Dendritic cell treated with granulocyte-macrophage colony-stimulating factor and Interleukin-4, amounts not matched to agents 40 ng/mL and 50 ng/mL, for 4 days (primary cell): Measurements from ENCODE around the gene GPN2.

Source experiments
- H3K27ac Mint-ChIP-seq: one replicate; pipeline ENCODE4 v1.8.0; 2022; ENCODE audit warnings: mild to moderate bottlenecking, mixed read lengths
- H3K27me3 Mint-ChIP-seq: one replicate; pipeline ENCODE4 v1.8.0; 2022; ENCODE audit warnings: mild to moderate bottlenecking, mixed read lengths
- H3K36me3 Mint-ChIP-seq: one replicate; pipeline ENCODE4 v1.8.0; 2022; ENCODE audit warnings: low read depth, mixed read lengths
- H3K4me1 Mint-ChIP-seq: one replicate; pipeline ENCODE4 v1.8.0; 2022; ENCODE audit warnings: low read depth, mixed read lengths
- H3K4me3 Mint-ChIP-seq: one replicate; pipeline ENCODE4 v1.8.0; 2022; ENCODE audit warnings: mild to moderate bottlenecking, moderate library complexity, mixed read lengths
- H3K9me3 Mint-ChIP-seq: one replicate; pipeline ENCODE4 v1.8.0; 2022; ENCODE audit warnings: mixed read lengths
- intact Hi-C: fragments of 100-400 bp; cut with micrococcal nuclease; formaldehyde crosslinking; loops from one replicate; pipeline ENCODE4 v1.15.0; 2022

Gene GPN2

DNA sequence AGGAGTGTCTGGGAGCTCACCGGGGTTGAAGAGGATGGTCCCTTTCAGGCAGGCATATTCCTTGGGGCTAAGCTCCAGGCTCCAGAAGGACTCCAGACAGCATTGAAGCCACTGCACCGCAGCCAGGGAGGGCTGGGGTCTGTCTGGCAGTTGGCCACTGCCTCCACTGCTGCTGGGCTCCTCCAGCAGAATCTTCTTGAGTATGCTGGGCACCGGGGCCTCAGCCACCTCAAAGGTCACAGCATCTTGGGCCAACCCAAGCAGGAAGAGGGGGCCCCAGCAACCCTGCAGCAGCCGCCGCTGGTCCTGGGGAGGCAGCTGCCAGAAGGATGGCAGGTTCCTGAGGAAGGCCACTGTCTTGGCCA is 23.3 kb upstream of the GPN2 start:
- Mint-ChIP-seq H3K4me3 (no peak overlapping the region), H3K9me3 (no peaks in the 10 kb centered on the region)

GRCh38 chr1:26912147-26912490 is 22.0 kb upstream of the GPN2 start:
- Mint-ChIP-seq H3K27me3 (no peaks in the 10 kb centered on the region), H3K9me3 (no peaks in the 10 kb centered on the region), H3K4me3 (no peak overlapping the region), H3K27ac (no peak overlapping the region), H3K4me1 (no peaks in the 10 kb centered on the region), H3K36me3 (no peaks in the 10 kb centered on the region)
- intact Hi-C loops, result no loop called here

More for the DNA sequence above, 23.3 kb upstream of the GPN2 start:
- no peaks in the 10 kb centered on the region for H3K4me1 Mint-ChIP-seq
- no peak overlapping the region for H3K27ac Mint-ChIP-seq
- intact Hi-C loops, result no loop called here
- H3K27me3 Mint-ChIP-seq, result no peaks in the 10 kb centered on the region
- no peaks in the 10 kb centered on the region for H3K36me3 Mint-ChIP-seq

- H3K9me3 Mint-ChIP-seq, result no peaks in the 10 kb centered on the region
- H3K36me3 Mint-ChIP-seq, result no peaks in the 10 kb centered on the region
- H3K27me3 Mint-ChIP-seq, result peaks cover 2% of the 10 kb centered on the region
- H3K4me3 Mint-ChIP-seq, result no peak overlapping the region
- H3K27ac Mint-ChIP-seq, result no peak overlapping the region
- intact Hi-C loops, result no loop called here
- no peaks in the 10 kb centered on the region for H3K4me1 Mint-ChIP-seq
Measured at GRCh38 chr1:26911399-26912146, 21.5 kb upstream of the GPN2 start.

DNA sequence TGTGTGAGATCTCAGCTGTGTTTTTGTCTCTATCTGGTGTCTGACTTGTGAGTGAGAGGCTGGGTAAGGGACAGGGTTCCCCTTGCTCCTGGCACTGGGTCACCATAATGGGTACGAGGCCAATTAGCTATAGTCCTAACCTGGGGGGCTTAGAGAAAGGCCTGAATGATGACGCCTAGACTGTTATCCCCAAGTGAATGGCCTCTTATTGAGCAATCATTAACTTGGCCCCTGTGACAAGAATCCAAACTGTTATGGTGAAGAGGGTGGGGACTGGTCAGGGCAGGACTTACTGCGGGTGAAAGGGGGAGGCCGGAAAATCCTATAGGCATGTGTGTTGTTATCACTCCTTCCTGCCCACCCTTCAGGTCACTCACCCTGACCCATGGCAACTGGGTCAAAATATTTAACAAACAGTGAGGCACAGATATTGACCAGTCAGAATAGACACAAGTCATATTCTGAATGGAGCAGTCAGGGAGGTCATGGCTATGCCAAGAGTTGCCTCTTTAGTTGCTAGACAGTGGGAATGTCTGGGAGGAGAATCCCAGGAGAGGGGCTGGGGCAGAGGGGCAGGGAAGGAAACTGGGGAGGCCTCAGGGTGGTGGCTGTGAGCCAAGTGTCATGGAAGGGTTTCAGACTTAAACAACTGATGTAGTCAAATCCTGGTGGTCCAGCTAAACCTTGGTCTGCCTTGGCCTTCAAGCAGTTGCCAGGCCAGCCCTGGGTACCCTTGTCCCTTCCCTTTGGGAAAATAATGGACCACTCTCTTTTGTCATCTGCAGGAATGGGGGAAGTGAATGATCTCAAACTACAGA is 20.5 kb upstream of the GPN2 start:
- peaks cover 2% of the 10 kb centered on the region for H3K27me3 Mint-ChIP-seq
- no peaks in the 10 kb centered on the region for H3K4me1 Mint-ChIP-seq
- intact Hi-C loops, result no loop called here
- no peak overlapping the region for H3K4me3 Mint-ChIP-seq
- H3K27ac Mint-ChIP-seq, result no peak overlapping the region
- H3K9me3 Mint-ChIP-seq, result no peaks in the 10 kb centered on the region
- no peaks in the 10 kb centered on the region for H3K36me3 Mint-ChIP-seq

DNA sequence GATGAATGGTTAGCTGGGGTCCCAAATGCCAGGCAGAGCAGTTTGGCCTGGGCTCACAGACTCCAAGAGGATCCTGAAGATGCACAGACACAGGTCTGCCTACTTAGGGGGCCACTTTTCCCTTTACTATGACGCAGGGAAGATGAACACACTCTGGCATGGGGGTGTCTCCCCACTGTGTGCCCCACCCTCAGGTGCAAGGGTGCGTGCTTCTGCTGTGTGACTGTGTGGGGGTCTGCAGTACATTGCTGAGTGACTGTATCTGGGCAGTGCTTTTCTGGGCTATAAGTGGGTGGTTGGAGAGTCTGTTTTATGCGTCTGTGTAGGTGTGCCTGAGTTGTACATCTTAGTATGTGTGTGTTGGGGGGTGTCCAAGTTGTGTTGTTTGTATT is 19.9 kb upstream of the GPN2 start:
- Mint-ChIP-seq H3K27ac (no peak overlapping the region), H3K9me3 (no peaks in the 10 kb centered on the region), H3K36me3 (no peaks in the 10 kb centered on the region), H3K4me3 (no peak overlapping the region), H3K27me3 (peaks cover 2% of the 10 kb centered on the region), H3K4me1 (no peaks in the 10 kb centered on the region)
- intact Hi-C loops, result no loop called here

GRCh38 chr1:26907071-26907917 is 17.2 kb upstream of the GPN2 start:
- intact Hi-C loops, result no loop called here
- H3K27me3 Mint-ChIP-seq, result peaks cover 2% of the 10 kb centered on the region
- H3K9me3 Mint-ChIP-seq, result no peaks in the 10 kb centered on the region
- H3K4me1 Mint-ChIP-seq, result peaks cover 2% of the 10 kb centered on the region
- no peak overlapping the region for H3K4me3 Mint-ChIP-seq
- H3K36me3 Mint-ChIP-seq, result no peaks in the 10 kb centered on the region
- no peak overlapping the region for H3K27ac Mint-ChIP-seq

DNA sequence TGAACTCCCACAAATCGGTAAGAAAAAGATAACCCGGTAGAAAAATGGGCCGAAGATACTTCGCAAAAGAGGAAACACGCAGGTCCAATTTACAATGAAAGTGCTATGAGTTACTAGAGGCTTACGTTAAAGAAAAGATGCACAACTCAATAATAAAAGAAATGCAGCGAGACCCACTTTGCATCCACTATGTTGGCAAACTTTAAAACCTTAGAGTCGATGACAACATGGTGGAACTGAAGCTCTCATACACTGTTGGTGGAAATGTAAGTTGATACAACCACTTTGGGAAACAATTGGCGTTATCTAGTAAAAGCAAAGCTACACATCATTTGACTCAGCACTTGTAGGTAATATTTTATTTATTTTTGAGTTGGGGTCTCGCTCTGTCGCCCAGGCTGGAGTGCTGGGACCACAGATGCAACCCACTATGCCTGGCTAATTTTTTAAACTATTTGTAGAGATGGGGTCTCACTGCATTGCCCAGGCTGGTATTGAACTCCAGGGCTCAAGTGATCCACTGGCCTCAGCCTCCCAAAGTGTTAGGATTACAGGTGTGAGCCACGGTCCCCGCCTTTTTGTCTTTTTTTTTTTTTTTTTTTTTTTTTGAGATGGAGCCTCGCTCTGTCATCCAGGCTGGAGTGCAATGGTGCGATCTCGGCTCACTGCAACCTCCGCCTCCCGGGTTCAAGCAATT is 10.9 kb upstream of the GPN2 start:
- intact Hi-C loops, result loop anchor here (1.0 kb wide), 1 partner anchor 20 kb away; the partner anchor contains the start of gene NUDC
- H3K36me3 Mint-ChIP-seq, result peaks cover 42% of the 10 kb centered on the region
- H3K9me3 Mint-ChIP-seq, result no peaks in the 10 kb centered on the region
- peak overlapping the region; percentile 87 for H3K4me3 Mint-ChIP-seq
- peaks cover 30% of the 10 kb centered on the region for H3K4me1 Mint-ChIP-seq
- H3K27me3 Mint-ChIP-seq, result peaks cover 3% of the 10 kb centered on the region
- H3K27ac Mint-ChIP-seq, result peak overlapping the region; percentile 91

GRCh38 chr1:26900001-26900814 is 10.1 kb upstream of the GPN2 start, which contains the start of gene GPATCH3:
GPATCH3 (minus strand) TSS chr1:26900467; CDS start chr1:26900442, 25 bp downstream.
- H3K36me3 Mint-ChIP-seq, result peaks cover 49% of the 10 kb centered on the region
- H3K4me1 Mint-ChIP-seq, result peaks cover 30% of the 10 kb centered on the region
- no peaks in the 10 kb centered on the region for H3K9me3 Mint-ChIP-seq
- peak within 1 kb of the TSS; percentile 87 for H3K4me3 Mint-ChIP-seq
- H3K27ac Mint-ChIP-seq, result peak within 1 kb of the TSS; percentile 91
- intact Hi-C loops, result loop anchor here (1.0 kb wide), 1 partner anchor 21 kb away; the partner anchor contains the start of gene NUDC
- peaks cover 3% of the 10 kb centered on the region for H3K27me3 Mint-ChIP-seq

GRCh38 chr1:26897351-26897750 is 7.3 kb upstream of the GPN2 start:
- intact Hi-C loops, result no loop called here
- Mint-ChIP-seq H3K4me1 (peaks cover 36% of the 10 kb centered on the region), H3K27me3 (peaks cover 3% of the 10 kb centered on the region), H3K27ac (no peak overlapping the region), H3K9me3 (no peaks in the 10 kb centered on the region), H3K36me3 (peaks cover 78% of the 10 kb centered on the region), H3K4me3 (no peak overlapping the region)

GRCh38 chr1:26894263-26894662 is 4.2 kb upstream of the GPN2 start:
- Mint-ChIP-seq H3K4me3 (no peak overlapping the region), H3K36me3 (peaks cover 95% of the 10 kb centered on the region), H3K27ac (no peak overlapping the region), H3K4me1 (peaks cover 42% of the 10 kb centered on the region), H3K9me3 (no peaks in the 10 kb centered on the region), H3K27me3 (no peaks in the 10 kb centered on the region)
- intact Hi-C loops, result no loop called here

DNA sequence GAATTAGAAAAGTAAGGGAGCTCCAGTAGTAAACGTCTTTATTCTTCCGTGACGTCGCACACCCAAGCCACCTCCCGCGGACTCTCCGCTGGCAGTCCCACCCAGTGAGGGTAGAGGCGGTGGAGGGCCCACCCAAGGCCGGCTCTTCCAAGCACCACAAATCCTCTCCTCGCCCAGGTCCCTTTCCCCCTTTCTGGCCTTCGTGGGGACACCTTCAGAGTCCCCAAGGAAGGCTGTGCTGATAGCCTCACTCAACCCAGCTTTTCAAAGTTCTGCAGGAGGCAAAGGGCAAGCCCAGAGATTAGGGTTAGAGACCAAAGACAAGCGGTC is 349 bp upstream of the GPN2 start:
- H3K4me1 Mint-ChIP-seq, result peaks cover 37% of the 10 kb centered on the region
- H3K27ac Mint-ChIP-seq, result peak overlapping the region; percentile 95
- intact Hi-C loops, result no loop called here
- H3K4me3 Mint-ChIP-seq, result peak overlapping the region; percentile 96
- H3K27me3 Mint-ChIP-seq, result no peaks in the 10 kb centered on the region
- no peaks in the 10 kb centered on the region for H3K9me3 Mint-ChIP-seq
- peaks cover 95% of the 10 kb centered on the region for H3K36me3 Mint-ChIP-seq

GRCh38 chr1:26888231-26888630 is 1.9 kb downstream of the GPN2 start:
- Mint-ChIP-seq H3K36me3 (peaks cover 95% of the 10 kb centered on the region), H3K9me3 (no peaks in the 10 kb centered on the region), H3K4me3 (no peak overlapping the region), H3K27ac (no peak overlapping the region), H3K27me3 (no peaks in the 10 kb centered on the region), H3K4me1 (peaks cover 30% of the 10 kb centered on the region)
- intact Hi-C loops, result no loop called here

GRCh38 chr1:26887125-26887524 is 3.0 kb downstream of the GPN2 start:
- Mint-ChIP-seq H3K4me1 (peaks cover 30% of the 10 kb centered on the region), H3K27ac (no peak overlapping the region), H3K9me3 (no peaks in the 10 kb centered on the region), H3K4me3 (no peak overlapping the region), H3K36me3 (peaks cover 95% of the 10 kb centered on the region), H3K27me3 (no peaks in the 10 kb centered on the region)
- intact Hi-C loops, result no loop called here
